ENCODE results near the gene TFAP2C. TPM values are rescaled to one million over a fixed set of nuclear protein-coding genes. Genes with fewer than 3 reads are reported as not detected.

Gene TFAP2C
- total RNA-seq, 4 donors from 2014 or later, result 0.20 to 2.1 (median 0.96) TPM

- no peak overlapping the region for H3K27ac ChIP-seq
- no peak overlapping the region for H3K4me3 ChIP-seq
- peaks cover 0 to 51% (median 26%) of the 10 kb centered on the region in 4 donors for H3K4me1 ChIP-seq
- TF ChIP-seq CTCF (IDR thresholded peaks at IDR 0.05), result no peak
- no peak for TF ChIP-seq EP300 (IDR thresholded peaks at IDR 0.05)
- no peak for TF ChIP-seq POLR2A (IDR thresholded peaks at IDR 0.05)
- H3K36me3 ChIP-seq, result no peaks in the 10 kb centered on the region
- DNase-seq (ENCODE audit: low spot score in 2 of 2), result no peak
- 16 to 21% methylated on average over 30 to 39 of the region's 48 CpGs for WGBS, 2 donors
- H3K9me3 ChIP-seq, result no peaks in the 10 kb centered on the region
- peaks cover 2 to 97% of the 10 kb centered on the region in 2 donors for H3K27me3 ChIP-seq
Observed at GRCh38 chr20:56631318-56631989, 2.3 kb downstream of the TFAP2C start.

- Histone ChIP-seq H3K4me3 (no peak overlapping the region), H3K27me3 (peaks cover 2 to 95% of the 10 kb centered on the region in 2 donors), H3K27ac (no peak overlapping the region), H3K36me3 (no peaks in the 10 kb centered on the region), H3K9me3 (no peaks in the 10 kb centered on the region), H3K4me1 (peaks cover 0 to 46% (median 25%) of the 10 kb centered on the region in 4 donors)
- TF ChIP-seq EP300 (IDR thresholded peaks at IDR 0.05) (no peak), CTCF (IDR thresholded peaks at IDR 0.05) (no peak), POLR2A (IDR thresholded peaks at IDR 0.05) (no peak)
- no peak for DNase-seq (ENCODE audit: low spot score in 2 of 2)
- WGBS, 2 donors, result 58 to 64% methylated on average over 5 of the region's 5 CpGs
Observed at GRCh38 chr20:56631990-56632327, 2.9 kb downstream of the TFAP2C start.

- WGBS, 2 donors, result 84 to 91% methylated on average over 2 of the region's 2 CpGs
- H3K9me3 ChIP-seq, result no peaks in the 10 kb centered on the region
- H3K27me3 ChIP-seq, result peaks cover 2 to 77% of the 10 kb centered on the region in 2 donors
- H3K27ac ChIP-seq, result no peak overlapping the region
- no peaks in the 10 kb centered on the region for H3K36me3 ChIP-seq
- H3K4me3 ChIP-seq, result no peak overlapping the region
- DNase-seq (ENCODE audit: low spot score in 2 of 2), result no peak
- TF ChIP-seq CTCF (IDR thresholded peaks at IDR 0.05) (no peak), POLR2A (IDR thresholded peaks at IDR 0.05) (no peak), EP300 (IDR thresholded peaks at IDR 0.05) (no peak)
- H3K4me1 ChIP-seq, result peaks cover 0 to 22% (median 12%) of the 10 kb centered on the region in 4 donors
Observed at GRCh38 chr20:56634307-56634706, 5.2 kb downstream of the TFAP2C start.

- Histone ChIP-seq H3K36me3 (no peaks in the 10 kb centered on the region), H3K4me3 (no peak overlapping the region), H3K4me1 (peaks cover 0 to 17% (median 6%) of the 10 kb centered on the region in 4 donors), H3K27me3 (peaks cover 2 to 72% of the 10 kb centered on the region in 2 donors), H3K9me3 (no peaks in the 10 kb centered on the region), H3K27ac (no peak overlapping the region)
- DNase-seq (ENCODE audit: low spot score in 2 of 2), result no peak
- TF ChIP-seq EP300 (IDR thresholded peaks at IDR 0.05), result no peak
- no peak for TF ChIP-seq POLR2A (IDR thresholded peaks at IDR 0.05)
- no peak for TF ChIP-seq CTCF (IDR thresholded peaks at IDR 0.05)
- WGBS, 2 donors, result 37 to 41% methylated on average over 13 of the region's 13 CpGs
Observed at GRCh38 chr20:56634735-56635385, 5.8 kb downstream of the TFAP2C start.

- no peaks in the 10 kb centered on the region for H3K4me1 ChIP-seq
- TF ChIP-seq EP300 (IDR thresholded peaks at IDR 0.05) (no peak), POLR2A (IDR thresholded peaks at IDR 0.05) (no peak), CTCF (IDR thresholded peaks at IDR 0.05) (no peak)
- peaks cover 0 to 53% of the 10 kb centered on the region in 2 donors for H3K27me3 ChIP-seq
- WGBS, 2 donors, result 41 to 46% methylated on average over 3 of the region's 3 CpGs
- no peaks in the 10 kb centered on the region for H3K9me3 ChIP-seq
- H3K4me3 ChIP-seq, result no peak overlapping the region
- no peak overlapping the region for H3K27ac ChIP-seq
- DNase-seq (ENCODE audit: low spot score in 2 of 2), result no peak
- no peaks in the 10 kb centered on the region for H3K36me3 ChIP-seq
Observed at GRCh38 chr20:56636716-56637115, 7.6 kb downstream of the TFAP2C start.

Data from tibial nerve (tissue), 4 donors.